AG09309 (cell line): ENCODE data around the gene CTNNB1.

Experiments used
- DNase-seq: peaks from one replicate; pipeline ENCODE4 v3.0.0-alpha.2; 2010; ENCODE audit warnings: low read depth
- H3K4me3 ChIP-seq: 2 replicates; pipeline ENCODE4 v1.5.1; 2011; ENCODE audit warnings: mild to moderate bottlenecking, low read depth, low read length, moderate library complexity; ENCODE audit not compliant: control insufficient read depth
- TF ChIP-seq, protein P1 (sequence below): IDR thresholded peaks from 2 replicates; pipeline ENCODE4 v1.5.1; 2011; ENCODE audit warnings: mild to moderate bottlenecking, low read depth, low read length, inconsistent platforms; ENCODE audit not compliant: insufficient read depth, control insufficient read depth; ENCODE audit errors: missing control alignments

The CTNNB1 gene

DNA sequence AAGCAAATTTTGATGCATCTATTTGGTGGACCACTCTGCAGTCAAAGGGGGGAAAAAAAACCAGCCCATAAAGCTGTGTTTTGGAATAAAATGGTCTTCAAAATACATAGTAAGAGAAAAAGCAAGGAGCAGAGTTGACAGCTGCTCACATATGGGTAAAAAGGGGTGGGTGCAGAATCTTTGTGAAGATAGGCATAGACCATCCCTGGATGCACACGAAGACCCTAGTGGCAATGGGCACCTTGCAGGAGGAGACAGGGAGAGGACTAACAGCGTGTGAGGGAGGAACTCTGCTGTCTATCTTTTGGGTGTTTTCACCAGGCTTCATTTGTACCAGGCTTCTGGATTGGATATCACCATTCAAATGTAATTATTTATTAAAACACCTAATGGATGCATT is 43.9 kb downstream of the CTNNB1 start:
- DNase-seq = no peak
- TF ChIP-seq, protein P1, sequence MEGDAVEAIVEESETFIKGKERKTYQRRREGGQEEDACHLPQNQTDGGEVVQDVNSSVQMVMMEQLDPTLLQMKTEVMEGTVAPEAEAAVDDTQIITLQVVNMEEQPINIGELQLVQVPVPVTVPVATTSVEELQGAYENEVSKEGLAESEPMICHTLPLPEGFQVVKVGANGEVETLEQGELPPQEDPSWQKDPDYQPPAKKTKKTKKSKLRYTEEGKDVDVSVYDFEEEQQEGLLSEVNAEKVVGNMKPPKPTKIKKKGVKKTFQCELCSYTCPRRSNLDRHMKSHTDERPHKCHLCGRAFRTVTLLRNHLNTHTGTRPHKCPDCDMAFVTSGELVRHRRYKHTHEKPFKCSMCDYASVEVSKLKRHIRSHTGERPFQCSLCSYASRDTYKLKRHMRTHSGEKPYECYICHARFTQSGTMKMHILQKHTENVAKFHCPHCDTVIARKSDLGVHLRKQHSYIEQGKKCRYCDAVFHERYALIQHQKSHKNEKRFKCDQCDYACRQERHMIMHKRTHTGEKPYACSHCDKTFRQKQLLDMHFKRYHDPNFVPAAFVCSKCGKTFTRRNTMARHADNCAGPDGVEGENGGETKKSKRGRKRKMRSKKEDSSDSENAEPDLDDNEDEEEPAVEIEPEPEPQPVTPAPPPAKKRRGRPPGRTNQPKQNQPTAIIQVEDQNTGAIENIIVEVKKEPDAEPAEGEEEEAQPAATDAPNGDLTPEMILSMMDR = no peak
- no peak overlapping the region for H3K4me3 ChIP-seq

DNA sequence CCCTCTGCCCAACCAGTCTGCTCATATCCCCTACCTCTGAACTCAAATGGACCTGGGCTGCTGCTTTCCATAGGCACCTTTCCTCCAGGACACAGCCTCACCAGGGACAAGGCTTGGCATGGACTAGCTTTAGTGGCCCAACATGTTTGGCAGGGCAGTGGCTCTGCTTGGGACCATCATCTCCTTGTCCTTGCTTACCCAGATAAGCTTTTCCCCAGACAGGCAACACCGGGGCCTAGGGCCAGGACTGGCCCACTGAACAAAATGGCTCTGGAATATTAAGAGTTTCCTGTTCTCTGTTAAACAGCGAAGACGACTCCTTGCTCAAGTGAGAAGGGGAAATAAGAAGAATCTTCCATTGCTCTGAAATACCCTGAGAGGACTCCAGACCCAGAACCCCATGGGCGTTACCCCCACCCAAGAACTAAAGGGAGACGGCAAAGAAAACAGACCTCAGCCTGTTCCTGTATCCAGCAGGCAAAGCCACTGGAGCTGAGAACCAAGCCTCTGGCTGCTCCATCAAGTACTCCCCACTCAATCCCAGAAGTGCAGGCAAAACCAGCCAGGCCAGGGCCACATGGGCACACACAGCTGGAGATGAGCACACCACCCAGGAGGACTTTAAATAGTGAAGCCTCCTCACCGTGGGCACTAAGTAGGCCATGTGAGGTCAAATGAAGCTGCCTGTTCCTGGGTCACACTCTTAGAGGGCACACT is 45.5 kb downstream of the CTNNB1 start:
- TF ChIP-seq, protein P1 = no peak
- H3K4me3 ChIP-seq = no peak overlapping the region
- DNase-seq = no peak

DNA sequence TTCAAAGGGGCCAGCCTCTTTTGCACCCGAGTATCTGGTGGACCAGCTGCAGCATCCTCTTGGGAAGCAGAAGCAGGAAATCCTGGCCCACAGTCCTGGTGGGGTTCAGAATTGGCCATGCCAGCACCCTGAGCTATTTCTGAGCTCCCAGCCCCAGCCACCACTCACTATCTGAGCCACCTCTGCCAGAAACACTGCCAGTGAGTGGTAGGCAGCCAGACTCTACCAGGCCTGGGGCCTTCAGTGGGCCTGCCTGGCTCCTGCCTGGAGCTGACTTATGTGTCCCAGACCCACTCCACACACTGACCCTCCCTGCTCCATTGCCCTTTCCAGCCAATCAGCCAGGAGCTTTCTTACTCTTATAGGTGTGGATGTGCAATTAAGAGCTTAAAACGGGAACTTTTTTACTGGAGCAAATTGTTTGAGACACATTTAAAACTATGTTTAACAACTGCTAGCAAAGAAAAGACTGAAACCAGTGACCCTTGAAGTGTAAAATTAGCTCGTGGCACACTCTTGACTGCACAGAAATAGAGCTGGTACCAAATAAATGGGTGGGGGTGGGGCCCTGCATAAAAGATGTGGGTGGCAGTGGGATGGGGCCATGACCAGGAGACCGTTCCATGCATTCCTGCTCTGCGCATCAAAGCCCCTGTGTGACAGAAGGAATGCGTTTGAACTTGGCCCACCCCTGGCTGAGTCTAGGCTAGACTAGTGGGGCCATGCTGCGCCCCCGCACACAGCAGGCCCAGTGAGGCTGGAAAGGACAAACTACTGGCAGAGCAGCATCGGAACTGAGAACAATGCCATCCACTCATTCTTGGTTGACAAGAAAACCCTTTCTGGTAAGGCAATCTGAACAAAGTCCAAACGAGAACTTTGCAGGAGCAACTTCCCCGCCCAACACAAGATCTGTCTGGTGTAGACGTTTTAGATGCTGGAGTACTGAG is 48.0 kb downstream of the CTNNB1 start:
- TF ChIP-seq, protein P1 = no peak
- no peak for DNase-seq
- H3K4me3 ChIP-seq = no peak overlapping the region

DNA sequence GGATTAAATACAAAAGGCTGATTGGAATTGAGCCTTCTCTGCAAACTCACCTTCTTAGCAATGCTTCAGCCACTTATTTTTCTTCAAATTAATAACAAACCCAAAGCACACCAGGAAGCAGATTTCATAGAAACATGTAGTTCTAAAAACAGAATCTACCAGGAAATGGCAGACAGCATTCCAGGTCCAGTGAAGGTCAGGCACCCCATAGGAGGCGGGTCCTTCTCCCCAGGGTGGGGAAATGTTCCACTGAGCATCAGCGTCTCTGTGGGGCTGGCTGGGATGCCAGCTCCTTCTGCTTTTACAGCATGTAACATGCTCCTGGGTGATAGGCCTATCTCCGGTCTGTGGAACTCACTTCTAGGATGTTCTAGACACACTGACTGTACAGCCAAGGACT is 49.2 kb downstream of the CTNNB1 start:
- TF ChIP-seq, protein P1 = no peak
- no peak overlapping the region for H3K4me3 ChIP-seq
- DNase-seq = no peak

DNA sequence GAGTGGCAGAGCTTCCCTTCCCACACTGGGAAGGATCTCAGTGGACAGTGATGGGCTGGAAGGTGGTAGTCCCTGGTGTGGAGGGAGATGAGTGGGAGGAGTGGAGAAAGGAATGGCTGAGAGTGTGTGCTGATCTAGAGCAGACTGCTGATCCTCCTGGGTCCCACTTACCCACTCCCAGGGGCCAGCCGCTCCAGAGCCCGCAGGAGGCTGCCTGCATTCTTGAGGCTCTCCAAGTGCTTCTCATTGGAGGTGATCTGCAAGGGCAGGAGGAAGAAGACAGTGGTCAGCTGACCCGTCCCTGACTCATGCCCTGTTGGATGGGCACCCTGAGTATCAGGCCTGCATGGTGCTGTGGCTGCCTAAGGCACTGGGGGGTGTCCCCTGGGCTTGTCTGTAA is 50.0 kb downstream of the CTNNB1 start:
- TF ChIP-seq, protein P1 = no peak
- no peak overlapping the region for H3K4me3 ChIP-seq
- no peak for DNase-seq

DNA sequence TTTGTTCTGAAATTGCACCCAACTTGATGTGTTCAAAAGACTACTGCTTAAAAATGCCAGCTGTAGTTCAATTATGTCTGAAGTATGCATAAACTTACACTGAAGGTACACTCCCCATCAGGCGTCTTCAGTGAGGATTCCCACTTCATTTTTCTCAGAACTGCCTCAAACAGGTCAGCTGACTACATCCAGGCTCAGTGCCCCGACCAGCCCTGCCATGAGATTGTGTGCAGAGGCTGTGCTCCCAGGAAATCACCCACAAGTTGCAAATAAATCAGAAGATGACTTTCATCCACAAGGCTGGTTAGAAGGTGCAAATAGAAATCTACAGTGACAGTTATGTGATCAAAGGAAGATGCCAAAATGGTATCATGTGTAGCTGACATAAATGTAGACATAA is 51.5 kb downstream of the CTNNB1 start:
- no peak for DNase-seq
- TF ChIP-seq, protein P1 = no peak
- H3K4me3 ChIP-seq = no peak overlapping the region
